Fibroblast of lung (primary cell): ENCODE measurements around the gene FHIP1A. TPM values are rescaled to one million over a fixed set of nuclear protein-coding genes. Genes with fewer than 3 reads are reported as not detected.

Experiments
- DNase-seq, 2 donors: peaks; one replicate each; pipeline versions ENCODE4 v3.0.0 to v3.0.0-alpha.2; 2010; ENCODE audit warnings: low read depth in 2 of 2
- H2AFZ ChIP-seq: 2 replicates; pipeline ENCODE4 v1.5.1; 2012; ENCODE audit warnings: low read length, control low read depth, inconsistent platforms
- H3K27ac ChIP-seq: 2 replicates; pipeline ENCODE4 v1.5.1; 2011; ENCODE audit warnings: low read length, control low read depth; ENCODE audit not compliant: insufficient read depth
- H3K27me3 ChIP-seq: 2 replicates; pipeline ENCODE4 v1.5.1; 2011; ENCODE audit warnings: mild to moderate bottlenecking, low read length; ENCODE audit not compliant: control insufficient read depth, insufficient read depth
- H3K36me3 ChIP-seq: 2 replicates; pipeline ENCODE4 v1.5.1; 2011; ENCODE audit warnings: low read length; ENCODE audit not compliant: control insufficient read depth, insufficient read depth
- H3K4me1 ChIP-seq: 2 replicates; pipeline ENCODE4 v1.5.1; 2011; ENCODE audit warnings: low read length; ENCODE audit not compliant: control insufficient read depth, insufficient read depth; ENCODE audit errors: extremely low read depth
- H3K4me2 ChIP-seq: 2 replicates; pipeline ENCODE4 v1.5.1; 2011; ENCODE audit warnings: low read length, control low read depth; ENCODE audit not compliant: insufficient read depth; ENCODE audit errors: extremely low read depth
- H3K4me3 ChIP-seq, 4 experiments: fragments of 200-600 bp in 1 of 4; sonication (generic) in 1 of 4; replicated peaks in 1 of 4; 2 replicates each; pipeline ENCODE4 v1.5.1; 2011 to 2016; ENCODE audit warnings: low read length in 4 of 4, low read depth in 3 of 4, mild to moderate bottlenecking in 3 of 4, control low read depth in 2 of 4, inconsistent platforms in 1 of 4, mixed read lengths in 1 of 4; ENCODE audit not compliant: insufficient read depth in 1 of 4; ENCODE audit errors: control extremely low read depth in 1 of 4
- H3K79me2 ChIP-seq: 2 replicates; pipeline ENCODE4 v1.5.1; 2012; ENCODE audit warnings: mild to moderate bottlenecking, low read length, inconsistent platforms; ENCODE audit not compliant: control insufficient read depth, insufficient read depth
- H3K9ac ChIP-seq: 2 replicates; pipeline ENCODE4 v1.5.1; 2011; ENCODE audit warnings: mild to moderate bottlenecking, low read length, control low read depth; ENCODE audit not compliant: insufficient read depth
- H3K9me3 ChIP-seq: 2 replicates; pipeline ENCODE4 v1.5.1; 2012; ENCODE audit warnings: low read depth, low read length; ENCODE audit not compliant: control insufficient read depth, insufficient read depth
- H4K20me1 ChIP-seq: 2 replicates; pipeline ENCODE4 v1.5.1; 2011; ENCODE audit warnings: low read length; ENCODE audit not compliant: control insufficient read depth, insufficient read depth; ENCODE audit errors: extremely low read depth
- EZH2 ChIP-seq: IDR thresholded peaks from 2 replicates; pipeline ENCODE4 v1.5.1; 2012; ENCODE audit warnings: low read length, control low read depth, mild to moderate bottlenecking; ENCODE audit errors: missing control alignments
- polyA plus RNA-seq, 2 donors: library from polyadenylated mRNA; depleted of rRNA in 1 of 2; stranded (reverse) in 1 of 2; unstranded in 1 of 2; fragments of >200 nt; gene quantifications; 2 replicates each; pipeline ENCODE4 v1.2.1, GENCODE V29; 2011 to 2012; ENCODE audit warnings: missing spikeins in 1 of 2
- total RNA-seq: library from RNA; depleted of rRNA; stranded (reverse); fragments of >200 nt; gene quantifications from 2 replicates; pipeline ENCODE4 v1.2.1, GENCODE V29; 2014
- TF ChIP-seq, protein P1 (sequence below), 2 donors: IDR thresholded peaks in 1 of 2; conservative IDR thresholded peaks in 1 of 2; 1 replicate in 1 of 2; 2 replicates in 1 of 2; pipeline ENCODE4 v1.5.1; 2011 to 2012; ENCODE audit warnings: low read length in 2 of 2, control low read depth in 1 of 2, inconsistent platforms in 1 of 2, low read depth in 1 of 2, mild to moderate bottlenecking in 1 of 2

FHIP1A gene
- total and polyA plus RNA-seq, 2 donors (not counting 1 experiment from before 2014, with no cell fraction given) = under 0.01 to 0.09 TPM

DNA sequence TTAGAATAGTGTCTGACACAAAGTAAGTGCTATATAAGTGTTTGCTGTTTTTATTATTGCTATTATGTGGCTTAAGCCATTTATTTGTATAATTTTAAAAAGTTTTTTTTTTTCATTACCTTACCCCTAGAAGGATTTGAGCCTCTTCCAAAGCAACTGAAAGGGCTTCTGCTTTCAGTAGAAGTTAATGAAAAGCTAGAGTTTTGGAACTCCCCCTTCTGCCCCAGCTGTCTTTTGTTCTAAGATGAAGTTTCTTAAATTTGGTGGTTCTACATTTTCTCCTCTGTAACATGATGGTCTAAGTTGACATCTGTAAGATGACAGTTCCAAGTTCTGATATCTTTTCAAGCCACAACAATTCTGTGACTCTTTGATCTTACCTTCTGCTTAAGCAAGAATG is 30.3 kb downstream of the FHIP1A start:
- no peak overlapping the region for H2AFZ ChIP-seq
- TF ChIP-seq, protein P1, sequence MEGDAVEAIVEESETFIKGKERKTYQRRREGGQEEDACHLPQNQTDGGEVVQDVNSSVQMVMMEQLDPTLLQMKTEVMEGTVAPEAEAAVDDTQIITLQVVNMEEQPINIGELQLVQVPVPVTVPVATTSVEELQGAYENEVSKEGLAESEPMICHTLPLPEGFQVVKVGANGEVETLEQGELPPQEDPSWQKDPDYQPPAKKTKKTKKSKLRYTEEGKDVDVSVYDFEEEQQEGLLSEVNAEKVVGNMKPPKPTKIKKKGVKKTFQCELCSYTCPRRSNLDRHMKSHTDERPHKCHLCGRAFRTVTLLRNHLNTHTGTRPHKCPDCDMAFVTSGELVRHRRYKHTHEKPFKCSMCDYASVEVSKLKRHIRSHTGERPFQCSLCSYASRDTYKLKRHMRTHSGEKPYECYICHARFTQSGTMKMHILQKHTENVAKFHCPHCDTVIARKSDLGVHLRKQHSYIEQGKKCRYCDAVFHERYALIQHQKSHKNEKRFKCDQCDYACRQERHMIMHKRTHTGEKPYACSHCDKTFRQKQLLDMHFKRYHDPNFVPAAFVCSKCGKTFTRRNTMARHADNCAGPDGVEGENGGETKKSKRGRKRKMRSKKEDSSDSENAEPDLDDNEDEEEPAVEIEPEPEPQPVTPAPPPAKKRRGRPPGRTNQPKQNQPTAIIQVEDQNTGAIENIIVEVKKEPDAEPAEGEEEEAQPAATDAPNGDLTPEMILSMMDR (conservative IDR thresholded peaks at IDR 0.05 in 1 of 2, IDR thresholded peaks at IDR 0.05 in 1 of 2; ENCODE audit: low read depth in 1 of 2, low read length in 2 of 2) = no peak
- TF ChIP-seq EZH2 = no peak
- H4K20me1 ChIP-seq = no peaks in the 10 kb centered on the region
- H3K4me1 ChIP-seq = no peaks in the 10 kb centered on the region
- no peaks in the 10 kb centered on the region for H3K79me2 ChIP-seq
- no peak overlapping the region for H3K4me2 ChIP-seq
- peaks cover 5% of the 10 kb centered on the region for H3K27me3 ChIP-seq
- no peak overlapping the region for H3K4me3 ChIP-seq
- H3K27ac ChIP-seq = no peak overlapping the region
- DNase-seq = no peak
- no peaks in the 10 kb centered on the region for H3K9me3 ChIP-seq
- no peaks in the 10 kb centered on the region for H3K36me3 ChIP-seq
- no peak overlapping the region for H3K9ac ChIP-seq

DNA sequence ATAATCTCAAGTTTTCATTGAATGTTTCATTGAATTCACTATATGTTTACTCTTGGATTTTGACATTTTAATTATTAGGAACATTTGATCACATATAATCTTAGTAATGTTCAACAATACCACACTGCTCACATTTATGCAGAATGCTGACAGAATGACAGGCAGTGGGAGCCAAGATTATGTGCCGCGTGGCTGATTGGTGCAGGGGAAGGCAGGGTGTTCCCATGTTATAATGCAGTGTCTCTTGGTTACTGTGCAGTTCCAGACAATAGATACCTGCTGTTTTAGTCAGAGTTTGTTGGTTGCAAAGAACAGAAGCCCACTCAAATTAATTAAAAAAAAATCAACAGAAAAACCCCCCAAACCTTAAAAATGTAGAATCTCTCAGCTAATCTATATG is 33.0 kb downstream of the FHIP1A start:
- H3K79me2 ChIP-seq = no peaks in the 10 kb centered on the region
- H3K9ac ChIP-seq = no peak overlapping the region
- no peaks in the 10 kb centered on the region for H4K20me1 ChIP-seq
- DNase-seq = no peak
- H3K36me3 ChIP-seq = no peaks in the 10 kb centered on the region
- peaks cover 5% of the 10 kb centered on the region for H3K27me3 ChIP-seq
- H3K4me1 ChIP-seq = no peaks in the 10 kb centered on the region
- TF ChIP-seq, protein P1 (conservative IDR thresholded peaks at IDR 0.05 in 1 of 2, IDR thresholded peaks at IDR 0.05 in 1 of 2; ENCODE audit: low read depth in 1 of 2, low read length in 2 of 2) = no peak
- no peak overlapping the region for H3K27ac ChIP-seq
- no peak overlapping the region for H3K4me3 ChIP-seq
- no peak overlapping the region for H3K4me2 ChIP-seq
- no peak overlapping the region for H2AFZ ChIP-seq
- H3K9me3 ChIP-seq = no peaks in the 10 kb centered on the region

DNA sequence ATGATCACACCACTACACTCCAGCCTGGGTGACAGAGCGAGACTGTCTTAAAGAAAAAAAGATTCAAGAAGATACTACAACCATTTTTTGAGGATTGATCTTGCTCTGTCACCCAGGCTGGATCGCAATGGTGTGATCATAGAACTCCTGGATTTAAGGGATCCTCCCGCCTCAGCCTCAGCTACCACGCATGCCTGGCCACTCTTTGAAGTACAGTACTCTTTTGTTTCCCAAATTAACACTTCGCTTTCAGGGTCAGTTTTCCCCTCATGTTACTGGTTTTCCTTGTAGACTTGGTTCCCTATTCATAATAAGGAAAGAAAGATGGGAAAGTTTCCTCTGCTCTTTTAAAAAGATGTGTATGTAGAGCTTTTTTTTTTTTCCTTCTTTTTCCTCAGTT is 34.3 kb downstream of the FHIP1A start:
- Histone ChIP-seq H3K27ac (no peak overlapping the region), H2AFZ (no peak overlapping the region), H3K36me3 (no peaks in the 10 kb centered on the region), H3K4me3 (no peak overlapping the region), H3K9ac (no peak overlapping the region), H3K4me2 (no peak overlapping the region), H3K27me3 (peaks cover 5% of the 10 kb centered on the region), H3K79me2 (no peaks in the 10 kb centered on the region), H3K9me3 (no peaks in the 10 kb centered on the region), H4K20me1 (no peaks in the 10 kb centered on the region), H3K4me1 (no peaks in the 10 kb centered on the region)
- DNase-seq = no peak
- TF ChIP-seq, protein P1 (conservative IDR thresholded peaks at IDR 0.05 in 1 of 2, IDR thresholded peaks at IDR 0.05 in 1 of 2; ENCODE audit: low read depth in 1 of 2, low read length in 2 of 2) = no peak
- TF ChIP-seq EZH2 = no peak
